ENCODE results near the gene ERCC2.

DNA sequence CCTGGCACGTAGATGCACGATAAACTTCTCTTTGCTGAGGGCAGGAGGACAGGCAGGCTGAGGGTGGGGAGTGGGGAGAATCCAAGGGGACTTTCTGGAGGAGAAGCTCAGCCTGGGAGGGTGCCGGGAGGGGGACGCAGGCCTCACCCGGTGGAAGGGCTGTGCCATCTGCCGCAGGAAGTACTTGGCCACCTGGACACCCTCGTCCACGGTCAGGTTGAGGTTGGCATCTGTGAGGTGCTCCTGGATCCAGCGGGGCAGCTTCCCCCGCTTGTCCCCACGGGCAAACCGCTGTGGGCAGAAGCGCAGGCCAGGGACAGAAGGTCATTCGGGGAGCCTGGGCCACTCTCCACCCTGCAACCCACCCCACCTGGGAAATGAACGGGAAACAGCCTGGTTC, 18.3 kb downstream of the ERCC2 start:
- TF ChIP-seq, protein P1, sequence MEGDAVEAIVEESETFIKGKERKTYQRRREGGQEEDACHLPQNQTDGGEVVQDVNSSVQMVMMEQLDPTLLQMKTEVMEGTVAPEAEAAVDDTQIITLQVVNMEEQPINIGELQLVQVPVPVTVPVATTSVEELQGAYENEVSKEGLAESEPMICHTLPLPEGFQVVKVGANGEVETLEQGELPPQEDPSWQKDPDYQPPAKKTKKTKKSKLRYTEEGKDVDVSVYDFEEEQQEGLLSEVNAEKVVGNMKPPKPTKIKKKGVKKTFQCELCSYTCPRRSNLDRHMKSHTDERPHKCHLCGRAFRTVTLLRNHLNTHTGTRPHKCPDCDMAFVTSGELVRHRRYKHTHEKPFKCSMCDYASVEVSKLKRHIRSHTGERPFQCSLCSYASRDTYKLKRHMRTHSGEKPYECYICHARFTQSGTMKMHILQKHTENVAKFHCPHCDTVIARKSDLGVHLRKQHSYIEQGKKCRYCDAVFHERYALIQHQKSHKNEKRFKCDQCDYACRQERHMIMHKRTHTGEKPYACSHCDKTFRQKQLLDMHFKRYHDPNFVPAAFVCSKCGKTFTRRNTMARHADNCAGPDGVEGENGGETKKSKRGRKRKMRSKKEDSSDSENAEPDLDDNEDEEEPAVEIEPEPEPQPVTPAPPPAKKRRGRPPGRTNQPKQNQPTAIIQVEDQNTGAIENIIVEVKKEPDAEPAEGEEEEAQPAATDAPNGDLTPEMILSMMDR (IDR thresholded peaks at IDR 0.05), result no peak
- TF ChIP-seq POLR2A (IDR thresholded peaks at IDR 0.05), result no peak
- TF ChIP-seq EP300 (IDR thresholded peaks at IDR 0.05), result no peak

All from tibial nerve (tissue), 4 donors.